Measurements from ENCODE around the gene RAB11A.

- TF ChIP-seq USF2 (CRISPR knock-in tag; IDR thresholded peaks at IDR 0.05) (no peak), CTCF (IDR thresholded peaks at IDR 0.05) (no peak), ATF3 (CRISPR knock-in tag; conservative IDR thresholded peaks at IDR 0.05) (no peak), MYBL2 (CRISPR knock-in tag; IDR thresholded peaks at IDR 0.05) (no peak), TEAD4 (CRISPR knock-in tag; IDR thresholded peaks at IDR 0.05) (no peak), NFE2L1 (CRISPR knock-in tag; IDR thresholded peaks at IDR 0.05) (no peak)
These were observed 17.3 kb upstream of the RAB11A start for GRCh38 chr15:65851981-65852380.

All from WTC11 (cell line).